ENCODE data around the gene NRIP3. TPM values are rescaled to one million over a fixed set of nuclear protein-coding genes. Genes with fewer than 3 reads are reported as not detected.
"Not testable (repeated sequence)": the region's sequence is repeated elsewhere in the genome, so short reads cannot be mapped to it uniquely, and the experiment has no call there.

NRIP3 gene
- total RNA-seq, 4 donors from 2014 or later = 0.29 to 6.8 (median 3.8) TPM

DNA sequence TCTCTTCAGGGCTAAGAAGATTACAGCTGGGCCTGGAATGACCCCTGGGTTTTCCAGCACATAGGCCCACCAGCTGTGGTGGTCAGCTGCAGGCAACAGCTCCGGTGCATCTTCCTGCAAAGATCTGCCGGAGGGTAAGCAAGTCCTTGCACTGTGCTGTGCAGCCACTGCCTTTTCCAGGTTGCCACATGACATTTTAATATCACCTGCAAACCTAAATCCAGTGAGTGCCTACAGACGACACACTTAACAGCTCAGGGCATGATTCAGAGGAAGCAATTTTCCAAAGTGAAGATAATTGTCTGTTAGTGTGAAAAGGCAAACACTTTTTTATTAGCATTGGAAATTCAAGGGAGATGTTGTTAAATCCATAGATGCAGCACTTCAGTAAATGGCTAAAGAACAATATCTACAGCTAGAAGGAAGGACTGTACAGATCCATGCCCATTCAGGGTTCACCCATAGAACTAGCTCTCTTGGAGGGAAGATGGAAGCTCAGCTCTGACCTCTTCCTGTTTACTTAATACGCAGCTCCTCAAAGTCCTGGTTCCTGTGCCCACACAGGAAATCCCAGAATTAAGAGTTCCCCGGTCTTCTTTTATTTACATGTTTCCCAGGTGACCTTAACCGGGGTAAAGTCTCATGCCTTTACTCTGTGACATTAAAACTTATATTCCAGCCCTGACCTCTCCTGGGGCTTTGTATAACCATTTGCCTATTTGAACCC lies 13.3 kb upstream of the NRIP3 start:
- no peak for DNase-seq
- Histone ChIP-seq H3K4me1 (no peaks in the 10 kb centered on the region), H3K27ac (no peak overlapping the region), H3K9me3 (no peaks in the 10 kb centered on the region), H3K36me3 (no peaks in the 10 kb centered on the region), H3K27me3 (no peaks in the 10 kb centered on the region), H3K4me3 (no peak overlapping the region)
- intact Hi-C loops (cut with DNase I; ENCODE audit: low total_unique reads) = loop anchor here (10.0 kb wide), 1 partner anchor 118 kb away; no protein-coding TSS in a partner anchor
- TF ChIP-seq POLR2A (IDR thresholded peaks at IDR 0.05) = no peak
- no peak for TF ChIP-seq CTCF (IDR thresholded peaks at IDR 0.05)

GRCh38 chr11:9015677-9016076 lies 11.9 kb upstream of the NRIP3 start:
- DNase-seq = peak; percentile 50 to 68
- TF ChIP-seq POLR2A (IDR thresholded peaks at IDR 0.05) (no peak), CTCF (IDR thresholded peaks at IDR 0.05) (peak; percentile 68 to 81 (median 71))
- intact Hi-C loops (cut with DNase I; ENCODE audit: low total_unique reads) = loop anchor here (10.0 kb wide), 1 partner anchor 119 kb away; no protein-coding TSS in a partner anchor

GRCh38 chr11:9014826-9015225 lies 11.0 kb upstream of the NRIP3 start:
- no peaks in the 10 kb centered on the region for H3K4me1 ChIP-seq
- H3K27me3 ChIP-seq = no peaks in the 10 kb centered on the region
- intact Hi-C loops (cut with DNase I; ENCODE audit: low total_unique reads) = loop anchor here (10.0 kb wide), 1 partner anchor 120 kb away; no protein-coding TSS in a partner anchor
- H3K27ac ChIP-seq = no peak overlapping the region
- no peak for DNase-seq
- no peaks in the 10 kb centered on the region for H3K36me3 ChIP-seq
- H3K4me3 ChIP-seq = no peak overlapping the region
- H3K9me3 ChIP-seq = no peaks in the 10 kb centered on the region
- TF ChIP-seq POLR2A (IDR thresholded peaks at IDR 0.05) = no peak
- no peak for TF ChIP-seq CTCF (IDR thresholded peaks at IDR 0.05)

More at GRCh38 chr11:9015677-9016076, 11.9 kb upstream of the NRIP3 start:
- Histone ChIP-seq H3K4me3 (no peak overlapping the region), H3K4me1 (no peaks in the 10 kb centered on the region), H3K27me3 (no peaks in the 10 kb centered on the region), H3K36me3 (no peaks in the 10 kb centered on the region), H3K27ac (no peak overlapping the region), H3K9me3 (no peaks in the 10 kb centered on the region)

GRCh38 chr11:9013373-9013772 lies 9.6 kb upstream of the NRIP3 start:
- H3K4me3 ChIP-seq = no peak overlapping the region
- DNase-seq = no peak
- no peak for TF ChIP-seq POLR2A (IDR thresholded peaks at IDR 0.05)
- H3K27me3 ChIP-seq = no peaks in the 10 kb centered on the region
- H3K4me1 ChIP-seq = no peaks in the 10 kb centered on the region
- no peaks in the 10 kb centered on the region for H3K9me3 ChIP-seq
- intact Hi-C loops (cut with DNase I; ENCODE audit: low total_unique reads) = loop anchor here (10.0 kb wide), 1 partner anchor 121 kb away; no protein-coding TSS in a partner anchor
- H3K36me3 ChIP-seq = no peaks in the 10 kb centered on the region
- no peak overlapping the region for H3K27ac ChIP-seq

GRCh38 chr11:9009538-9009937 lies 5.7 kb upstream of the NRIP3 start:
- H3K4me1 ChIP-seq; H3K4me3 ChIP-seq; H3K9me3 ChIP-seq; H3K27ac ChIP-seq; H3K27me3 ChIP-seq; H3K36me3 ChIP-seq; DNase-seq; intact Hi-C loops (cut with DNase I; ENCODE audit: low total_unique reads): not testable (repeated sequence)

DNA sequence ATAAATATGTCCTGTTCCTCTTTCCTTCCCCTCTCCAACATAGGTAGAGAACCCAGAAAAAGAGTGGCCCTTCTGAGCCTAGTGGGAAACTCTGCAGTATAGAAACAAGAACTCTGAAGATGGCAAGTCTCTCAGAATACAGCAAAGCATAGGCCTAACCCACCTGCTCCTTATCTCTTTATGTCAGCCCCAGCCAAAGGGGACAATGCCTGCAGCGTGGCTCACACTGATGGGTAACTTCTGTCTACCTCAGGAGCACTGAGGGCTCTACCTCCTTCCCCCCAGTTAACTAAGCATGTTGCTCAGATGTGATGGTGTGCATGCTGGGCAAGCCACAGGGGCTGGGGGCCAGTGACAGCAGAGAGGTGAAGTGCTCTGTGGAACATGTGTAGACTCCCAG lies 4.9 kb upstream of the NRIP3 start:
- Histone ChIP-seq H3K9me3 (no peaks in the 10 kb centered on the region), H3K4me3 (no peak overlapping the region), H3K4me1 (peaks cover 0 to 6% of the 10 kb centered on the region in 2 donors), H3K36me3 (no peaks in the 10 kb centered on the region), H3K27me3 (no peaks in the 10 kb centered on the region), H3K27ac (no peak overlapping the region)
- intact Hi-C loops (cut with DNase I; ENCODE audit: low total_unique reads) = no loop called here
- TF ChIP-seq CTCF (IDR thresholded peaks at IDR 0.05) = no peak
- no peak for TF ChIP-seq POLR2A (IDR thresholded peaks at IDR 0.05)
- DNase-seq = no peak

Data from uterus (tissue), 4 donors.